ENCODE data around the gene PRC1. TPM values are rescaled to one million over a fixed set of nuclear protein-coding genes. Genes with fewer than 3 reads are reported as not detected.

PRC1 gene
- total RNA-seq, 1 experiment from 2014 or later, result 260 TPM

GRCh38 chr15:90970274-90970673 is 24.1 kb downstream of the PRC1 start:
- no peak for DNase-seq
- no peaks in the 10 kb centered on the region for H3K9me3 Mint-ChIP-seq (ENCODE audit: low read depth, unreplicated experiment)
- no peaks in the 10 kb centered on the region for H3K27me3 Mint-ChIP-seq (ENCODE audit: unreplicated experiment)
- TF ChIP-seq CTCF (IDR thresholded peaks at IDR 0.05; ENCODE audit: unreplicated experiment), result no peak
- peaks cover 38% of the 10 kb centered on the region for H3K36me3 Mint-ChIP-seq (ENCODE audit: insufficient read depth, unreplicated experiment)
- no peak overlapping the region for H3K4me3 Mint-ChIP-seq (ENCODE audit: low read depth, unreplicated experiment)
- H3K4me1 Mint-ChIP-seq (ENCODE audit: low read depth, unreplicated experiment), result no peaks in the 10 kb centered on the region
- peak overlapping the region; percentile 42 for H3K27ac Mint-ChIP-seq (ENCODE audit: unreplicated experiment)
- no TSS peak for BruUV-seq (replicated peaks)
- intact Hi-C loops (cut with micrococcal nuclease; ENCODE audit: unreplicated experiment), result no loop called here
- CTCF ChIA-PET, result no interaction called here

DNA sequence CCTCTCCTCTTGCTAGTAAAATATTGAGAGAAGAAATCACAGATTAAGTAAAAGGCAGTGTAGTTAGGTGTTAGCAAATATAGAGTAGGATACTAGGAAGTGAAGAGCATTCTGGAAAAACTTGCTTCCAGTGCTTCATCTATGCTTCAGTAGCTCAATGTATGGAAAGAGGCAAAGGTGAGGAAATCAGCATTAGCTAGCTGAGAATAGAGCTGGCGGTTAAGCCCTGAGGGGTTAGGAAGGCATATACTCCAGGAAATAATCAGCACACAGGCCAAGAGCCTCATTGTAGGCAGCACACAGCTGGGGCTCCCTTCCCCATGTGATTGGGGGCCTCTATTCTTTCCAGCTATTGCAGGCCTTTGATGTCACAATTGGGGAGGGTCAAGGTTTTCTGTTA is 25.9 kb downstream of the PRC1 start:
- no peak for TF ChIP-seq CTCF (IDR thresholded peaks at IDR 0.05; ENCODE audit: unreplicated experiment)
- TSS peak; percentile 2 for BruUV-seq (replicated peaks)
- Mint-ChIP-seq H3K36me3 (ENCODE audit: insufficient read depth, unreplicated experiment) (peaks cover 34% of the 10 kb centered on the region), H3K27me3 (ENCODE audit: unreplicated experiment) (no peaks in the 10 kb centered on the region), H3K4me1 (ENCODE audit: low read depth, unreplicated experiment) (no peaks in the 10 kb centered on the region), H3K9me3 (ENCODE audit: low read depth, unreplicated experiment) (no peaks in the 10 kb centered on the region), H3K27ac (ENCODE audit: unreplicated experiment) (peak overlapping the region; percentile 37), H3K4me3 (ENCODE audit: low read depth, unreplicated experiment) (no peak overlapping the region)
- intact Hi-C loops (cut with micrococcal nuclease; ENCODE audit: unreplicated experiment), result no loop called here
- CTCF ChIA-PET, result no interaction called here
- DNase-seq, result no peak

GRCh38 chr15:90967206-90967605 is 27.1 kb downstream of the PRC1 start:
- no peak for TF ChIP-seq CTCF (IDR thresholded peaks at IDR 0.05; ENCODE audit: unreplicated experiment)
- CTCF ChIA-PET, result no interaction called here
- Mint-ChIP-seq H3K27me3 (ENCODE audit: unreplicated experiment) (no peaks in the 10 kb centered on the region), H3K27ac (ENCODE audit: unreplicated experiment) (no peak overlapping the region), H3K4me1 (ENCODE audit: low read depth, unreplicated experiment) (no peaks in the 10 kb centered on the region), H3K4me3 (ENCODE audit: low read depth, unreplicated experiment) (no peak overlapping the region), H3K36me3 (ENCODE audit: insufficient read depth, unreplicated experiment) (peaks cover 33% of the 10 kb centered on the region), H3K9me3 (ENCODE audit: low read depth, unreplicated experiment) (no peaks in the 10 kb centered on the region)
- no TSS peak for BruUV-seq (replicated peaks)
- intact Hi-C loops (cut with micrococcal nuclease; ENCODE audit: unreplicated experiment), result no loop called here
- no peak for DNase-seq

GRCh38 chr15:90966262-90966661 is 28.1 kb downstream of the PRC1 start:
- TF ChIP-seq CTCF (IDR thresholded peaks at IDR 0.05; ENCODE audit: unreplicated experiment), result no peak
- Mint-ChIP-seq H3K27me3 (ENCODE audit: unreplicated experiment) (no peaks in the 10 kb centered on the region), H3K9me3 (ENCODE audit: low read depth, unreplicated experiment) (no peaks in the 10 kb centered on the region), H3K36me3 (ENCODE audit: insufficient read depth, unreplicated experiment) (peaks cover 38% of the 10 kb centered on the region), H3K4me1 (ENCODE audit: low read depth, unreplicated experiment) (no peaks in the 10 kb centered on the region), H3K27ac (ENCODE audit: unreplicated experiment) (peak overlapping the region; percentile 30), H3K4me3 (ENCODE audit: low read depth, unreplicated experiment) (no peak overlapping the region)
- TSS peak; percentile 63 for BruUV-seq (replicated peaks)
- CTCF ChIA-PET, result no interaction called here
- intact Hi-C loops (cut with micrococcal nuclease; ENCODE audit: unreplicated experiment), result no loop called here
- DNase-seq, result no peak

DNA sequence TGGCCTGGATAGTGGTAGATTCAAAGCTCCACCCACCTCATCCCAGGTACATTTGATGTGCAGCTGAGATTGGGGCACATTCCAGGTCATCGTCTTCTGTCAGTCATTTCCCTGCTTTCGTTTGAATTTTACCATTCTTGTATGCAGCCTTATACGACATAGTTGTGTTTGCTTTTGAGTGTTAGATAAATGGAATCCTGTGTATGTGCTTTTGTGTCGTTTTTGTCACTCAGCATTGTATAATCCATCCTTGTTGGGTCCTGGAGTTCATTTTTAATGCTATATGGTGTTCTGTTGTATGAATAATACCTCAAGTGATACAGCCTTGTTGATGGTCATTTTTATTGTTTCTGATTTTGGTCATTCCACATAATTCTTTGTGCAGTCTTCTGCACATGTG is 32.3 kb downstream of the PRC1 start:
- BruUV-seq (replicated peaks), result TSS peak; percentile 5
- H3K4me3 Mint-ChIP-seq (ENCODE audit: low read depth, unreplicated experiment), result no peak overlapping the region
- no peaks in the 10 kb centered on the region for H3K9me3 Mint-ChIP-seq (ENCODE audit: low read depth, unreplicated experiment)
- no peaks in the 10 kb centered on the region for H3K4me1 Mint-ChIP-seq (ENCODE audit: low read depth, unreplicated experiment)
- no peak for TF ChIP-seq CTCF (IDR thresholded peaks at IDR 0.05; ENCODE audit: unreplicated experiment)
- CTCF ChIA-PET, result no interaction called here
- no peaks in the 10 kb centered on the region for H3K27me3 Mint-ChIP-seq (ENCODE audit: unreplicated experiment)
- no peak overlapping the region for H3K27ac Mint-ChIP-seq (ENCODE audit: unreplicated experiment)
- intact Hi-C loops (cut with micrococcal nuclease; ENCODE audit: unreplicated experiment), result no loop called here
- H3K36me3 Mint-ChIP-seq (ENCODE audit: insufficient read depth, unreplicated experiment), result peaks cover 42% of the 10 kb centered on the region
- no peak for DNase-seq
